Measurements from ENCODE around the gene EPB41L2. TPM values are rescaled to one million over a fixed set of nuclear protein-coding genes. Genes with fewer than 3 reads are reported as not detected.

The EPB41L2 gene
- total RNA-seq, 4 donors from 2014 or later = 58.8 to 105 (median 81.3) TPM

DNA sequence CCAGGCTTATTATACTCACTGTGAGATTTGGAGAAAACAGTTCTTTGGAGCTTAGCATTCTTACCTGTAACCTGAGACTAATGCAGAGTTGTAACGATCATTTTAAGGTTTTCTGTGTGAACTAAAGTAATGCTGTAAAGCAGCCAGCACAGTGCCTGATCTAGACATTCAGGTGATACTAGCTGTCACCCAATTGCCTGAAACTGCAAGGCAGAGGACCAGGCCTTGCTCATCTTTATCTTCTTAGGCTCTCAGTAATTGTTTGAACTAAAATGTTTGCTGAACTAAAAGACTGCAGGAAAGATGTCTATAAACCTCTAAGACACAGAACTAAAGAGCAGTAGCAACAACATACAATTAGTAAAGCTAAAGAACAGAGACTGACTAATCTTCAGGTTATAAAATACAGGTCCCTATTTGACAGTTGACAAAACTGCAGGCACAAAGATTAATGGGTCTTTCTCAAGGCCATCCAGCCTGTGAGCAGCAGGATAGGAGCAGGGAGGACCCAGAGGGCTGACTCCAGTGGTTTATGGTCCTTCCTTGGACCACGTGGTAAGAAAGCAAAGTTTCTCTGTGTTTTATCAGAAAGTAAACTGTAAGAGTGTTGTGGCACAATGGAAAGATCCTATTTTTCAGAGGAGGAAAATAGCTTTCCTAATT is 204.4 kb downstream of the EPB41L2 start:
- H3K9me3 ChIP-seq = no peaks in the 10 kb centered on the region
- intact Hi-C loops (cut with DNase I) = no loop called here
- H3K36me3 ChIP-seq = no peaks in the 10 kb centered on the region
- 61 to 65% methylated on average over 2 of the region's 2 CpGs for WGBS, 2 donors
- no peaks in the 10 kb centered on the region for H3K4me1 ChIP-seq
- no peak for DNase-seq
- TF ChIP-seq, protein P1, sequence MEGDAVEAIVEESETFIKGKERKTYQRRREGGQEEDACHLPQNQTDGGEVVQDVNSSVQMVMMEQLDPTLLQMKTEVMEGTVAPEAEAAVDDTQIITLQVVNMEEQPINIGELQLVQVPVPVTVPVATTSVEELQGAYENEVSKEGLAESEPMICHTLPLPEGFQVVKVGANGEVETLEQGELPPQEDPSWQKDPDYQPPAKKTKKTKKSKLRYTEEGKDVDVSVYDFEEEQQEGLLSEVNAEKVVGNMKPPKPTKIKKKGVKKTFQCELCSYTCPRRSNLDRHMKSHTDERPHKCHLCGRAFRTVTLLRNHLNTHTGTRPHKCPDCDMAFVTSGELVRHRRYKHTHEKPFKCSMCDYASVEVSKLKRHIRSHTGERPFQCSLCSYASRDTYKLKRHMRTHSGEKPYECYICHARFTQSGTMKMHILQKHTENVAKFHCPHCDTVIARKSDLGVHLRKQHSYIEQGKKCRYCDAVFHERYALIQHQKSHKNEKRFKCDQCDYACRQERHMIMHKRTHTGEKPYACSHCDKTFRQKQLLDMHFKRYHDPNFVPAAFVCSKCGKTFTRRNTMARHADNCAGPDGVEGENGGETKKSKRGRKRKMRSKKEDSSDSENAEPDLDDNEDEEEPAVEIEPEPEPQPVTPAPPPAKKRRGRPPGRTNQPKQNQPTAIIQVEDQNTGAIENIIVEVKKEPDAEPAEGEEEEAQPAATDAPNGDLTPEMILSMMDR (IDR thresholded peaks at IDR 0.05) = no peak
- TF ChIP-seq POLR2A (IDR thresholded peaks at IDR 0.05) = no peak
- no peak overlapping the region for H3K4me3 ChIP-seq (replicated peaks in 1 of 3)
- H3K27ac ChIP-seq = no peak overlapping the region
- no peaks in the 10 kb centered on the region for H3K27me3 ChIP-seq

DNA sequence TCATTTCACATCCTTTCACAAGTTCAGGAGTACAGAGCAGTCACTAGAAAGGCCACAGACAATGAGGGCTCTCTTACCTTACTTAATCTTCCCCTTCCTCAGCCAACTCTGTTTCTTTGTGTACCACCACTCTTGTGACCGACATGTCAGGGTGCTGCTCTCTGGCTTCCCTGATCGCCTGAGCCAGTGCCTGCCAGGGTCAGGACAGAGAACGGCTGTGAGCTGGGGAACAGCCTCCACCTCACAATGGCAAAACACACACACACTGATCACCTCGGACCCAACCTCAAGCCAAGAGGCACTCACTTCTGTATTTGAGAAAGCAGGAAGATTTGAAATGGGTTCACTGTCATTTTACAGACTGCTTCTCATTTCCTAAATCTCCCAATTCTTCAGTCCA is 205.0 kb downstream of the EPB41L2 start:
- Histone ChIP-seq H3K4me1 (no peaks in the 10 kb centered on the region), H3K36me3 (no peaks in the 10 kb centered on the region), H3K27me3 (no peaks in the 10 kb centered on the region), H3K4me3 (replicated peaks in 1 of 3) (no peak overlapping the region), H3K9me3 (no peaks in the 10 kb centered on the region), H3K27ac (no peak overlapping the region)
- TF ChIP-seq POLR2A (IDR thresholded peaks at IDR 0.05) = no peak
- TF ChIP-seq, protein P1 (IDR thresholded peaks at IDR 0.05) = no peak
- intact Hi-C loops (cut with DNase I) = no loop called here
- 78 to 81% methylated on average over 4 of the region's 4 CpGs for WGBS, 2 donors
- no peak for DNase-seq

DNA sequence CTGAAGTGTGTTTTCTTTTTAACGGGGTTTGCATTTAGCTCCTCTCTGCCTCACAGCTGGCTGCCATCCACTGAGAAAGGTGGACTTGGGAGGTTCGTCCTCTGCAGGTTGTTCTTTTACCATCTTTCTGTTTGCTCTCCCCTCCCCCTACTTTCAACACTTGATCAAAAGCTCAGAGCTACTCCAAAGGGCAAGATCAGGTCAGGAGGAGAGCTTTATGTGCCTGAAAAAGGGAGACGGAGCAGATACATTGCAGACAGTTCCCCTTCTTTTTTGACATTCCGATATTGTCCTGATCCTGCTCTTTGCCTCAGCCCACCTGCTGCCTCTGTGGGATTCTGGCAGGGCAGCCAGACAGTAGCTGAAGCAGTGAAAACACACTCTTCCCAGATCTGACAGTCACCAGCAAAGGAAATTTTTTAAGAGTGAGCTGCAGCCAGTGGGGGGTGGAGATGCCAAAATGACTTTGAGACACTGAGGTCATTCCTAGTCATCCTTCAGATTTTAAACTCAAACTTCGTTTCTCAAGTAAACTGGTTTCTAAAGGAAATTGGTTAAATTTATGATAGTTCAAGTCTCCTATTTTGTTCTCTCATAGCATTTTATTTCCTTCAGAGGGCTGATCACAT is 209.4 kb downstream of the EPB41L2 start:
- no peak overlapping the region for H3K4me3 ChIP-seq (replicated peaks in 1 of 3)
- TF ChIP-seq, protein P1 (IDR thresholded peaks at IDR 0.05) = no peak
- TF ChIP-seq POLR2A (IDR thresholded peaks at IDR 0.05) = no peak
- intact Hi-C loops (cut with DNase I) = no loop called here
- no peak overlapping the region for H3K27ac ChIP-seq
- H3K36me3 ChIP-seq = no peaks in the 10 kb centered on the region
- no peaks in the 10 kb centered on the region for H3K27me3 ChIP-seq
- H3K4me1 ChIP-seq = no peaks in the 10 kb centered on the region
- 49 to 61% methylated on average over 5 of the region's 5 CpGs for WGBS, 2 donors
- no peaks in the 10 kb centered on the region for H3K9me3 ChIP-seq
- no peak for DNase-seq

DNA sequence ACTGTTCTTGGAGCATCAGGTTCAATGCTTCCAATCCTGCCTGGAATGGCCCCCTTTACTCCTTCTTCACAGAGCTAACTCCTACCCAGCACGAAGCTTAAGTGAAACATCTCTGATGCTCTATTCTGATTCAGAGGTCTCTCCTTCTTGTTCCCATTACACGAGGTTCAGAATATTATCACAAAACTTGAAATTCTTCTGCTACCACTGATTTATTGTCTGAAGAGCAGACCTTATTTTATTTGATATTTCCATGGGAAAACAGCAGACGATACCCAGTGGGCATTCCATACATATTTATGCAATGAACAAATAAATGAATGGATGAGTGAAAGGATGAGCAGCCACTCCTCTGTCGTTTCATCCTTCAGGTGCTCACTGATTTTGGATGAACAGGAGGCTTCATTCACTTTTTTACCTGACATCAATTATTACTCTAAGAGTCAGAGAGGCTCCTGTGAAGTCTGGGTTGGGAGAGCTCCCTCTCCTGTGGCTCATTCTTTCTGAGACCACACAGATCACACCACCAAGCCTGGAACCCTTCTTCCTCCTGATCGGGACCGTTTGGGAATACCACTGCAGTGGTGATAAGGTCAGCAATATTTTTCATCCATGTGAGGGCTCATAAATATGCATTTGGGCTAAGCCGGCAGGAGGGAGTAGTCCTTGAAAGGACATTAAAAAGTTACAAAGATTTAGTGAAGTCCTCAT is 210.0 kb downstream of the EPB41L2 start:
- no peak overlapping the region for H3K27ac ChIP-seq
- H3K4me3 ChIP-seq (replicated peaks in 1 of 3) = no peak overlapping the region
- no peaks in the 10 kb centered on the region for H3K36me3 ChIP-seq
- no peaks in the 10 kb centered on the region for H3K27me3 ChIP-seq
- 56 to 64% methylated on average over 7 of the region's 7 CpGs for WGBS, 2 donors
- H3K4me1 ChIP-seq = no peaks in the 10 kb centered on the region
- intact Hi-C loops (cut with DNase I) = no loop called here
- DNase-seq = no peak
- H3K9me3 ChIP-seq = no peaks in the 10 kb centered on the region
- TF ChIP-seq, protein P1 (IDR thresholded peaks at IDR 0.05) = no peak

DNA sequence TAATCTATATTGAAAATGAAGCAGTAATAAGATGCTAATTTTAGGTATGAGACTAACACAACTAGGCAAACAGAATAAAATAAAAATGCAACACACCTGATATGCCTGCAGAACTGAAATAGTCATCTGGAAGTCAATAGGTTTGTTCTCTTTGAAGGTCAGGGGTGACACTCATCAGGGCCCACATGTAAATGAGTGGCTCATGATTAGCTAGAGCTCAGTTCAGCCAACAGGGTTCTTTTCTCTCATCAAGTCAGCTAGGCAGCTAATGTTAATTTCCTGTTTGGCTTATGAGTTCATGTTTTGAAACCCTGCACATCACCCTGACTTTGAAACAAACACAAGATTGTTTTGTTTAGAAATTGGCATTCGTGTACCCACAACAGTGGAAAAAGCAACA is 212.0 kb downstream of the EPB41L2 start:
- no peak for TF ChIP-seq POLR2A (IDR thresholded peaks at IDR 0.05)
- TF ChIP-seq, protein P1 (IDR thresholded peaks at IDR 0.05) = no peak
- DNase-seq = no peak
- intact Hi-C loops (cut with DNase I) = no loop called here

More for the DNA sequence above, 212.0 kb downstream of the EPB41L2 start:
- no peak overlapping the region for H3K27ac ChIP-seq
- H3K27me3 ChIP-seq = no peaks in the 10 kb centered on the region
- WGBS, 2 donors = 53 to 73% methylated on average over 1 of the region's 1 CpG
- no peaks in the 10 kb centered on the region for H3K9me3 ChIP-seq
- H3K4me3 ChIP-seq (replicated peaks in 1 of 3) = no peak overlapping the region
- peaks cover 0 to 3% of the 10 kb centered on the region in 2 donors for H3K4me1 ChIP-seq
- no peaks in the 10 kb centered on the region for H3K36me3 ChIP-seq
